B cell (primary cell): Measurements from ENCODE around the gene ZBED1. TPM values are rescaled to one million over a fixed set of nuclear protein-coding genes. Genes with fewer than 3 reads are reported as not detected.

Experiments used
- ATAC-seq: fragments of 200-7000 bp; cut with Tn5 transposase; one replicate; pipeline ENCODE4 v1.10.0; 2021; ENCODE audit warnings: low read depth, mild to moderate bottlenecking, moderate number of reproducible peaks, moderate library complexity
- CTCF ChIA-PET: fragments of 350-600 bp; sonication (Branson Sonifier 250); formaldehyde crosslinking; loops from one replicate; lab custom pipeline; 2021; ENCODE audit warnings: antibody characterized with exemption, inconsistent platforms; lab: Charles Lee
- POLR2A ChIA-PET: fragments of 350-600 bp; sonication (Branson Sonifier 250); formaldehyde crosslinking; loops from one replicate; lab custom pipeline; 2021; ENCODE audit warnings: antibody characterized with exemption; lab: Charles Lee
- DNase-seq: peaks from one replicate; pipeline ENCODE4 v3.0.0; 2013
- H2AFZ ChIP-seq: 2 replicates; pipeline ENCODE4 v1.6.1; 2012; ENCODE audit warnings: mild to moderate bottlenecking, low read depth, low read length; ENCODE audit not compliant: insufficient read depth, poor library complexity, severe bottlenecking
- H3K27ac ChIP-seq, 2 donors: 1 replicate in 1 of 2; 2 replicates in 1 of 2; pipeline ENCODE4 v1.5.1; 2012 to 2013; ENCODE audit warnings: low read length in 2 of 2, mild to moderate bottlenecking in 2 of 2, moderate library complexity in 1 of 2
- H3K27me3 ChIP-seq, 4 experiments: fragments of 200-600 bp in 1 of 4; sonication (generic) in 1 of 4; replicated peaks in 1 of 4; 1 replicate in 2 of 4; 2 replicates in 2 of 4; pipeline versions ENCODE4 v1.6.1 to v1.7.0; 2013 to 2016; ENCODE audit warnings: low read length in 3 of 4, mild to moderate bottlenecking in 2 of 4, mixed read lengths in 1 of 4, moderate library complexity in 1 of 4; ENCODE audit not compliant: insufficient read depth in 4 of 4, control insufficient read depth in 3 of 4; ENCODE audit errors: control extremely low read depth in 1 of 4
- H3K36me3 ChIP-seq, 2 experiments: replicated peaks in 1 of 2; 1 replicate in 1 of 2; 2 replicates in 1 of 2; pipeline versions ENCODE4 v1.6.1 to v1.7.1; 2013; ENCODE audit warnings: low read length in 1 of 2; ENCODE audit not compliant: insufficient read depth in 2 of 2, control insufficient read depth in 1 of 2; ENCODE audit errors: control extremely low read depth in 1 of 2, extremely low read depth in 1 of 2
- H3K4me1 ChIP-seq, 2 donors: fragments of 200-600 bp in 1 of 2; sonication (generic) in 1 of 2; 1 replicate in 1 of 2; 2 replicates in 1 of 2; pipeline versions ENCODE4 v1.5.1 to v1.6.1; 2013 to 2017; ENCODE audit warnings: low read length in 2 of 2; ENCODE audit not compliant: control insufficient read depth in 2 of 2, insufficient read depth in 2 of 2
- H3K4me2 ChIP-seq: replicated peaks from 2 replicates; pipeline ENCODE3; 2012; ENCODE audit warnings: mild to moderate bottlenecking, low read depth, low read length; ENCODE audit not compliant: poor library complexity, severe bottlenecking
- H3K4me3 ChIP-seq, 5 experiments: fragments of 200-600 bp in 1 of 5; sonication (generic) in 1 of 5; 1 replicate in 3 of 5; 2 replicates in 2 of 5; pipeline versions ENCODE4 v1.5.1 to v1.7.0; 2011 to 2016; ENCODE audit warnings: low read length in 4 of 5, mild to moderate bottlenecking in 4 of 5, low read depth in 2 of 5, control low read depth in 1 of 5, moderate library complexity in 1 of 5; ENCODE audit not compliant: insufficient read depth in 1 of 5; ENCODE audit errors: control extremely low read depth in 1 of 5, extremely low read depth in 1 of 5
- H3K79me2 ChIP-seq: fragments of 200-600 bp; sonication (generic); one replicate; pipeline ENCODE4 v1.6.0; 2016; ENCODE audit warnings: low read length; ENCODE audit not compliant: control insufficient read depth, insufficient read depth
- H3K9ac ChIP-seq: fragments of 200-600 bp; sonication (generic); 2 replicates; pipeline ENCODE4 v1.6.1; 2017; ENCODE audit warnings: mild to moderate bottlenecking, low read length, moderate library complexity
- H3K9me3 ChIP-seq, 3 donors: one replicate each; pipeline versions ENCODE4 v1.6.1 to v1.7.1; 2013; ENCODE audit warnings: low read length in 2 of 3; ENCODE audit not compliant: control insufficient read depth in 2 of 3, insufficient read depth in 1 of 3; ENCODE audit errors: control extremely low read depth in 1 of 3
- H4K20me1 ChIP-seq: 2 replicates; pipeline ENCODE4 v1.6.0; 2012; ENCODE audit warnings: mild to moderate bottlenecking, low read length; ENCODE audit not compliant: insufficient read depth, control insufficient read depth, poor library complexity, severe bottlenecking
- H3K27ac Mint-ChIP-seq: one replicate; pipeline ENCODE4 v1.8.0; 2021; ENCODE audit warnings: mixed read lengths
- H3K27me3 Mint-ChIP-seq: one replicate; pipeline ENCODE4 v1.8.0; 2021; ENCODE audit warnings: mixed read lengths
- H3K4me1 Mint-ChIP-seq: one replicate; pipeline ENCODE4 v1.8.0; 2021; ENCODE audit warnings: mixed read lengths
- H3K4me3 Mint-ChIP-seq: one replicate; pipeline ENCODE4 v1.8.0; 2021; ENCODE audit warnings: mixed read lengths
- H3K9me3 Mint-ChIP-seq: one replicate; pipeline ENCODE4 v1.8.0; 2022; ENCODE audit warnings: mixed read lengths; ENCODE audit not compliant: insufficient read depth
- EZH2 ChIP-seq: IDR thresholded peaks from 2 replicates; pipeline ENCODE4 v1.6.1; 2012; ENCODE audit warnings: borderline replicate concordance, low read depth, mild to moderate bottlenecking, moderate library complexity, low read length; ENCODE audit not compliant: insufficient read depth, poor library complexity, severe bottlenecking
- WGBS: methylation state at CpG from one replicate; pipeline ENCODE4 v1.1.5; 2013; ENCODE audit warnings: missing lambda C conversion rate; ENCODE audit not compliant: insufficient coverage; 5-methylcytosine and 5-hydroxymethylcytosine counted together
- intact Hi-C: fragments of 100-400 bp; cut with micrococcal nuclease; formaldehyde crosslinking; loops from one replicate; pipeline ENCODE4 v1.10.0; 2022
- polyA plus RNA-seq: library from polyadenylated mRNA; depleted of rRNA; stranded (reverse); fragments of >200 nt; gene quantifications from 2 replicates; pipeline ENCODE4 v1.2.3, GENCODE V29; 2012
- total RNA-seq, 2 donors: library from RNA; stranded (reverse); fragments of 120-200 nt in 1 of 2; gene quantifications; 1 replicate in 1 of 2; 2 replicates in 1 of 2; pipeline versions ENCODE4 v1.2.3 to v1.2.4, GENCODE V29; 2013 to 2022
- TF ChIP-seq, protein P1 (sequence below): fragments of 200-600 bp; IDR thresholded peaks from one replicate; pipeline ENCODE4 v1.8.0; 2022; ENCODE audit warnings: antibody characterized with exemption, mild to moderate bottlenecking

The ZBED1 gene
- total and polyA plus RNA-seq, 2 donors (not counting 1 experiment from before 2014, with no cell fraction given) = 20.3 to 44.7 TPM

DNA sequence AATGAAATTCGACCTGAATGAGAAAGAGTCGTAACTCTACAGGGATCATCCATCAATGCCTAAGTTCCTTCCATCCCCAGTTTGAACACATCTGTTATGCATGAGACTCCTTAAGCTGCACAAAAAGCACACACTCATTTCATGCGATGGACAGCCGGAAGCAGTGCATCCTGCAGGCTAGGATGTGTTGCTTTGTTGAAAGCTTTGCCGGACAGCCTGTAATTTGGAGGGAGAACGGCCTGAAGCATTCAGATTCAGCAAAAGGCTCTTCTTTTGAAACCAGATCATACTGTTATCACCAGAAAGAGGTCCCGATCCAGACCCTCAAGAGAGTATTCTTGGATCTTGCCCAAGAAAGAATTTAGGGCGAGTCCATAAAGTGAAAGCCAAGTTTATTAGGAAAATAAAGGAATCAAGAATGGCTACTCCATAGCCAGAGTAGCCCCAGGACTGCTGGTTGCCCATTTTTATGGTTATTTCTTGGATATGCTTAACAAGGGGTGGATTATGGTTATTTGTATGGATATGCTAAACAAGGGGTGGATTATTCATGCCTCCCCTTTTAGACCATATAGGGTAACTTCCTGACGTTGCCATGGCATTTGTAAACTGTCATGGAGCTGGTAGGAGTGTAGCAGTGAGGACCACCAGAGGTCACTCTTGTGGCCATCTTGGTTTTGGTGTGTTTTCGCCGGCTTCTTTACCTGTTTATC lies 48.1 kb upstream of the ZBED1 start:
- no peak overlapping the region for H2AFZ ChIP-seq
- no peak overlapping the region for H3K9ac ChIP-seq
- WGBS = 93% methylated on average over 5 of the region's 11 CpGs
- Mint-ChIP-seq H3K4me3 (no peak overlapping the region), H3K27ac (no peak overlapping the region), H3K4me1 (no peaks in the 10 kb centered on the region), H3K9me3 (no peaks in the 10 kb centered on the region), H3K27me3 (peaks cover 35% of the 10 kb centered on the region)
- no peaks in the 10 kb centered on the region for H3K4me1 ChIP-seq
- peaks cover 0 to 8% (median 0%) of the 10 kb centered on the region in 4 experiments for H3K27me3 ChIP-seq
- no peak overlapping the region for H3K4me3 ChIP-seq
- TF ChIP-seq, protein P1, sequence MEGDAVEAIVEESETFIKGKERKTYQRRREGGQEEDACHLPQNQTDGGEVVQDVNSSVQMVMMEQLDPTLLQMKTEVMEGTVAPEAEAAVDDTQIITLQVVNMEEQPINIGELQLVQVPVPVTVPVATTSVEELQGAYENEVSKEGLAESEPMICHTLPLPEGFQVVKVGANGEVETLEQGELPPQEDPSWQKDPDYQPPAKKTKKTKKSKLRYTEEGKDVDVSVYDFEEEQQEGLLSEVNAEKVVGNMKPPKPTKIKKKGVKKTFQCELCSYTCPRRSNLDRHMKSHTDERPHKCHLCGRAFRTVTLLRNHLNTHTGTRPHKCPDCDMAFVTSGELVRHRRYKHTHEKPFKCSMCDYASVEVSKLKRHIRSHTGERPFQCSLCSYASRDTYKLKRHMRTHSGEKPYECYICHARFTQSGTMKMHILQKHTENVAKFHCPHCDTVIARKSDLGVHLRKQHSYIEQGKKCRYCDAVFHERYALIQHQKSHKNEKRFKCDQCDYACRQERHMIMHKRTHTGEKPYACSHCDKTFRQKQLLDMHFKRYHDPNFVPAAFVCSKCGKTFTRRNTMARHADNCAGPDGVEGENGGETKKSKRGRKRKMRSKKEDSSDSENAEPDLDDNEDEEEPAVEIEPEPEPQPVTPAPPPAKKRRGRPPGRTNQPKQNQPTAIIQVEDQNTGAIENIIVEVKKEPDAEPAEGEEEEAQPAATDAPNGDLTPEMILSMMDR = no peak
- TF ChIP-seq EZH2 = no peak
- H4K20me1 ChIP-seq = no peaks in the 10 kb centered on the region
- no peak overlapping the region for H3K27ac ChIP-seq
- intact Hi-C loops = no loop called here
- peaks cover 0 to 3% (median 0%) of the 10 kb centered on the region in 3 donors for H3K9me3 ChIP-seq
- ChIA-PET CTCF (no interaction called here), POLR2A (no interaction called here)
- no peak overlapping the region for H3K4me2 ChIP-seq
- H3K79me2 ChIP-seq = no peaks in the 10 kb centered on the region
- H3K36me3 ChIP-seq = no peaks in the 10 kb centered on the region
- ATAC-seq (no peak), DNase-seq (no peak)

DNA sequence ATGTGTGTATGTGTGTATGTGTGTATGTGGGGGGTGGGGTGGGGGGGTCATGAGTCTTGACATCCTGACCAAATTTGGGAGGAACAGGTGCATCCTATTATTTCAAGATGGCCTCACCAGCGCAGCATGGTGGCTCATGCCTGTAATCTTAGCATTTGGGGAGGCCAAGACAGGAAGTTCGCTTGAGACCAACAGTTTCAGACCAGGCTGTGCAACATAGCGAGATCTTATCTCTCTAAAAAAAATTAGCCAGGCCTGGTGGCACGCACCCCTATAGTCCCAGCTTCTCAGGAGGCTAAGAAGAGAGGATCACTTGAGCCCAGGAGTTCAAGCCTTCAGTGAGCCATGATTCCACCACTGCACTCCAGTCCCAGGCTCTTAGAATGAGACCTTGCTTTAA lies 47.0 kb upstream of the ZBED1 start:
- Mint-ChIP-seq H3K27me3 (peaks cover 33% of the 10 kb centered on the region), H3K4me1 (no peaks in the 10 kb centered on the region), H3K4me3 (no peak overlapping the region), H3K27ac (no peak overlapping the region), H3K9me3 (no peaks in the 10 kb centered on the region)
- Histone ChIP-seq H3K9ac (no peak overlapping the region), H2AFZ (no peak overlapping the region), H3K4me1 (no peaks in the 10 kb centered on the region), H3K36me3 (no peaks in the 10 kb centered on the region), H3K9me3 (peaks cover 0 to 3% (median 0%) of the 10 kb centered on the region in 3 donors), H3K4me3 (no peak overlapping the region), H3K4me2 (no peak overlapping the region), H3K79me2 (no peaks in the 10 kb centered on the region), H3K27ac (no peak overlapping the region), H3K27me3 (peaks cover 0 to 8% (median 0%) of the 10 kb centered on the region in 4 experiments), H4K20me1 (no peaks in the 10 kb centered on the region)
- ATAC-seq (no peak), DNase-seq (no peak)
- TF ChIP-seq, protein P1 = no peak
- no peak for TF ChIP-seq EZH2
- POLR2A ChIA-PET = no interaction called here
- CTCF ChIA-PET = no interaction called here
- WGBS = 68% methylated on average over 4 of the region's 4 CpGs
- intact Hi-C loops = no loop called here
